ENCODE data around the gene RPS26.
"Not testable (repeated sequence)": the region's sequence is repeated elsewhere in the genome, so short reads cannot be mapped to it uniquely, and the experiment has no call there.

RPS26 gene

DNA sequence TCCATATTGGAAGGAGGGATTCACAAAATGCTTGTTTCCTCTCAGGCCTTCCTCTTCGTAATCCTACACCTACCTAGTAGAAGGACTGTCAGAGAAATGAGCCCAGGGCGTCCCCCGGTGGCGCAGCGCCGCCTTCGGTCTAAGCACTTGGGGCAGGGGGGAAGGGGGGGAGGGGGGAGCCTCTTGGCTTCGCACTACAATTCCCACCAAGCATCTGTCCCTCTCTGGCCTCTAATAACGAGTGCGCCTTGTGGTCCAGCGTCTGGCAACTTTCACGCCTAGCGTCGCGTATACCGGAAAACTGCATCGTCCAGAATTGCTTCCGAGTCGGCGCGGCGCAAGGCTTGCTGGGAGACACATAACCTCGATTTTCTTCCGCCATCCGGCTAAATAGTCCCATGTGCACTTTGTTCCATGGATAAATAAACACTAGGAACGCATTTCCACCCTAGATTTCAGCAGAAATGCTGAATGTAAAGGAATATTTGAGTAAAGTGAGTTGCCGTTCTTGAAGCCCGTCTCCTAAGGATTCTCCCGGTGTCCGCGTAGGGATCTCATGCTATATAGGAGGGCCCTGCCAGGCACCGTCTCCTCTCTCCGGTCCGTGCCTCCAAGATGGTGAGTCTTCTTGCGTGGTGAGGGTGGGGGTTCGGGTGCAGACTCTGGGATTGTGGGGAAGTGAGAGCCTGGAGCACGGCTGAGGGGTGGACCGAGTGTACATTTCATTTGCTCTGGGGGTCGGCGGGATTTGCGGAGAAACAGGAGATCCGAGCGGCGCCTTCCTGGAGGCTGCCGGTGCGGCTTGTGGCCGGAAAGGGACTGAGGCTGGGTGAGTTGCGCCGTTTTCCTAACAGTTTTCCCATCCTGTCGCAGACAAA, at the start of gene RPS26:
RPS26 (plus strand) TSS at position 367 of the 878 bp plus-strand sequence; CDS start at position 616, 249 bp downstream.
- DNase-seq = peak; percentile 97

DNA sequence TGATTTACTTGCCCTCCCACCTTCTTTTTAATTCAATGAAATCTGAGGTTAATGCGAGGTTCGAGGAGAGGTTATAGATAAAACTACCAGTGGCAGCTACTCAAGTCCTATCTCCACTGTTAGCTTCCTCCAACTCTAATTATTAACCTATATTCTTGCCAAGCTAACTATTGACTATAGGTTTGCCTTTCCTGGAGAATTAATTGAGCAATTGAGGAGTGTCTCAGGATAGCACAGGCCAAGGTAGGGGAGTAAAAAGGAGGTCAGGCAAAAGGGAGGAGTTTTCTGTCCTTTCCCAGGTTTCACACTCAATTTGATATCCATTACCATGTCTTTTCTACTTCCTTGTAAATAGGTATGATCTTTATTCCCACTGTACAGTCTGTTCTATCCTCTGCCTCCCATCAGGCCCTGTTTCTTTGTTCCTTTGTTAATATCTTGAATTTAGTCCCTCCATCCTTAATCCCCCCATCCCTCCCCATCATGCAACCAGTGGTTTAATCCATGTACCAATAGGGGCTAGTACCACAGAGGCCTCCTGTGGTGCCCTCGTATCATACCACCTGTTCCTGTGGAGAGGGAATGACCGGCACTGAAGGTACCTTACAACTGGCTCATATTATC, 48.4 kb upstream of the RPS26 start:
- no peak for DNase-seq

DNA sequence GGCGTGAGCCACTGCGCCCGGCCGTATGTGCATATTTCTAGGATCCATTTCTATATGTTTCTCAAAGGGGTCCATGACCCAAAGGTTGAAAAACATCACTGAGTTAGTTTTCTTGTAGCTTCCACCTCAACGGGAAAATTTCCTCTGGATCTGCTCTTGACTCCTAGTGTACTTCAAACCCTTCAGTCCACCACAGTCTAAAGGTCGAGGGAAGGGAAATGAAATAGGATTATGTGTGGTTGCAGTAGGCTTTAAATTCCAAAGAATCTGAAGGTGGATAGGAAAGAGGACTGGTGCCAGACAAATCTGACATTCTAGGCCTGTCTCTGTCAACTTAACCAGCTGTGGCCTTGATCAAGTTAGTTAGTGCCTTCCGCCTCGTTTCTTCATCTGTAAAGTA, 46.4 kb upstream of the RPS26 start:
- DNase-seq = no peak

DNA sequence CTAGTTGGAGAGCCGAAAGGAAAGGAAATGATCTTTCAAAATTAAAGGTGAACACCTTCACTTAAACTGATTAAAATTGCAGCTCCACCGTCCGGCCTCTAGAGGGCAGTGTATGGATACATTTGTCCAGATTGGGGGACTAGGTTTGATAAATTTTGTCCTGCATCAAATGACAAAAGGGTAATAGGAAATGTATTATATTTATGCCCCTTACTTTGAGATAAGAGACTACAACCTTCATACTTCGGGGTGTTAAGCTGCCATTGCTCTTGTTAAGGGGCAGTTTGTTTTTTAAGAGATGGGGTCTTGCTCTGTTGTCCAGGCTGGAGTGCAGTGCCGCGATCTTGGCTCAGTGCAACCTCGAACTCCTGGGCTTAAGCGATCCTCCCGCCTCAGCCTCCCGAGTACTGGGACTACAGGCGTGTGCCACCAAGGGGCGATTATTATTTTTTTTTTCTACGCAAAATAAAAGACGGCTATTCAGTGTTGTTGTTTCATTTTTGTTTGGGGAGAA, 45.5 kb upstream of the RPS26 start:
- DNase-seq = peak; percentile 72

DNA sequence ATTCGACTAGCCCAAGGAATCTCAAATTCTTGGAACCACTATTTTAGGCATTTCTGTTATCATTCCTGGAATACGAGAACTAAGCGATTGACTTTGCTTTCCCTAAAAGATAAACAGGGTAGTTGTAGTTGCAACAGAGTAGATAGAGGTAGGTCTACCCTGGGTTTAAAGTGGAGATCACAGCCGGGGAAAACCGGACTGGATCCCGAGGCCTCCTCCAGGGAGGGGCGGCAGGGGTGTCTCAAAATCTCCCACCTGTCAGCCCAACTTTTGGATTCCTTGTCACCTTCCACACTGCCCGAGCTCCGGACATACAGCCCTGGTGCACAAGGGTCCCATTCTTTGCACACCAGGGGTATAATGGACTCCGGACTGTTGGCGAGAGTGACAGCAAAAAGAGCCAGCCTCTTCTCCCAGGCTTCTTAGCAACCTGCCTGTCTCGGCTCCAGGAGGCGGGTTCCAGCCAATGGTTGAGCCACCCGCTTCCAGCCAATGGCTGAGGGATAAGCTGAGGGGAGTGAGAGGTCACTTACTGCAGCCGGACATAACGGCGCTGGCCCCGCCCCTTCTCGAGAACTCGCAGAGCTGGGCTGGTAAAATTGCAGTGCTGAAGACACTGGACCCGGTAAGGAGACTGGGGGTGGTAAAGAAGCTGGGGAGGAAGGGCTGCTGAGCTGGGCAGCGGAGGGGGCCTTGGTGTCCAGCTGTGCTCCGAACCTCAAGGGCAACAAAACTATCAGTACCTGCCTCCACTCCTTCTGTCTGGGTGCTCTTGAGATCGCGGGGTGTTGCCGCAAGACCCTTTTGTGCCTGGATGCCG, 44.8 kb upstream of the RPS26 start, which contains the start of gene SUOX:
SUOX (plus strand) TSS at position 562 of the 820 bp plus-strand sequence. CDS start 4,946 bp downstream, outside the sequence.
- DNase-seq = peak; percentile 96

DNA sequence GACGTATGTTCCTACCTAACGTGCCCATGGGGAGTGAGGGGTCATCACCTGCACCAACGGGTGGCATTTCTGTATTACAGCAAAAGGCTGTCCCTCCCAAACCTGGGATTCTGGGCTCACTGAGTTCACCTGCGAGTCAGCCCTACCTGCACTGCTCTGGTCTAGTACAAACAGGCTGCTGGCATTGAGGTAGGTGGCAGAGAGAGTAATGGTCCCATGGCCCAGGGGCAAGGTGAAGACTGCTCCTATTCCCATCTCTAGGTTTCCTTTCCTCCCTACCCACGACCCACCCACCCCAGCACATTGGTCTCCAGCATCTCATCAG, 44.2 kb upstream of the RPS26 start:
- no peak for DNase-seq

DNA sequence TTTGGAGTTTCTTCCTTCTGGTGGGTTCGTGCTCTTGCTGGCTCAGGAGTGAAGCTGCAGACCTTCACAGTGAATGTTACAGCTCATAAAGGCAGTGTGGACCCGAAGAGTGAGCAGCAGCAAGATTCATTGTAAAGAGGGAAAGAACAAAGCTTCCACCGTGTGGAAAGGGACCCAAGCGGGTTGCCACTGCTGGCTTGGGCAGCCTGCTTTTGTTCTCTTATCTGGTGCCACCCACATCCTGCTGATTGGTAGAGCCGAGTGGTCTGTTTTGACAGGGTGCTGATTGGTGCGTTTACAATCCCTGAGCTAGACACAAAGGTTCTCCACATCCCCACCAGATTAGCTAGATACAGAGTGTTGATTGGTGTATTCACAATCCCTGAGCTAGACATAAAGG, 42.2 kb upstream of the RPS26 start:
- DNase-seq = not testable (repeated sequence)

DNA sequence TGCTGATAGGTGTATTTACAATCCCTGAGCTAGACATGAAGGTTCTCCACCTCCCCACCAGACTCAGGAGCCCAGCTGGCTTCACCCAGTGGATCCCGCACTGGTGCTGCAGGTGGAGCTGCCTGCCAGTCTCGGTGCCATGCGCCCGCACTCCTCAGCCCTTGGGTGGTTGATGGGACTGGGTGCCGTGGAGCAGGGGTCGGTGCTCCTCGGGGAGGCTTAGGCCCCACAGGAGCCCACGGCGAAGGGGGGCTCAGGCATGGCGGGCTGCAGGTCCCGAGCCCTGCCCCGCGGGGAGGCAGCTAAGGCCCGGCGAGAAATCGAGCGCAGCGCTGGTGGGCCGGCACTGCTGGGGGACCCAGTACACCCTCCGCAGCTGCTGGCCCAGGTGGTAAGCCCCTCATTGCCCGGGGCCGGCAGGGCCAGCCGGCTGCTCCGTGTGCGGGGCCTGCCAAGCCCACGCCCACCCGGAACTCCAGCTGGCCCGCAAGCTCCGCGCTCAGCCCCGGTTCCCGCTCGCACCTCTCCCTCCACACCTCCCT, 41.6 kb upstream of the RPS26 start:
- not testable (repeated sequence) for DNase-seq

DNA sequence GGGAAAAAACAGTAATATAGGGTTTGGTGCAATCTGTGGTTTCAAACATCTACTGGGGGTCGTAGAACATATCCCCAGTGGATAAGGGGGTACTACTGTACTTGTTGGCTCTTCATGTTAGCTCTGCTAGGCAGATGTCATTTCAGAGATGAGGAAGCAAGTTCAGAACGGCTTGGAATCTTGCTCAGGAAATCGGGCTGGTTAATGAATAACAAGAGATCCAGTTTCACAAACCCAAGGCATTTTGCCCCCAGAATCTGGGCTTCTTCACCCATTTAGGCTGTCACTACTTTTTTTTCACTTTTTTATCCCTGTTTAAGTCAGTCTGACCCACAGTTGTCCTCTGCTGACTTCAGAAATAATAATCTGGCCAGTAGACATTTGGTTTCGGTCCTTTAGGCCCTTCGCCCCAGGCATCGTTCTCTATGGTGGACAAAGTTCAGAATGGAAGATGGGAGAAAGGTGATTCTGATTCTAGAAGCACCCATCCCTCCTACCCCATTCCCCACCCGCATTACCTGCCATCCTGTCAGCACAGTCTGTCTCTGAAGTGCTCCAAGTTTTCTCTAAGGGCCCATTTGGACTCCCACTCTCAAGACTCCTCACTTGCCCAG, 40.1 kb upstream of the RPS26 start:
- DNase-seq = no peak

DNA sequence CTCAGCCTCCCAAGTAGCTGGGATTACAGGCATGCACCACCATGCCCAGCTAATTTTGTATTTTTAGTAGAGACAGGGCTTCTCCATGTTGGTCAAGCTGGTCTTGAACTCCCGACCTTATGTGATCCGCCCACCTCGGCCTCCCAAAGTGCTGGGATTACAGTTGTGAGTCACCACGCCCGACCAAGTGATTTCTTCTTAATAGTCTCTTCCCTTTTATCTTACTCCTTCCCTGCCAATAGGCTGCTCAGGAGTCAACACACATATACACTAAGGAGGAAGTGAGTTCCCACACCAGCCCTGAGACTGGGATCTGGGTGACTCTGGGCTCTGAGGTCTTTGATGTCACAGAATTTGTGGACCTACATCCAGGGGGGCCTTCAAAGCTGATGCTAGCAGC, 38.3 kb upstream of the RPS26 start:
- DNase-seq = peak; percentile 52

DNA sequence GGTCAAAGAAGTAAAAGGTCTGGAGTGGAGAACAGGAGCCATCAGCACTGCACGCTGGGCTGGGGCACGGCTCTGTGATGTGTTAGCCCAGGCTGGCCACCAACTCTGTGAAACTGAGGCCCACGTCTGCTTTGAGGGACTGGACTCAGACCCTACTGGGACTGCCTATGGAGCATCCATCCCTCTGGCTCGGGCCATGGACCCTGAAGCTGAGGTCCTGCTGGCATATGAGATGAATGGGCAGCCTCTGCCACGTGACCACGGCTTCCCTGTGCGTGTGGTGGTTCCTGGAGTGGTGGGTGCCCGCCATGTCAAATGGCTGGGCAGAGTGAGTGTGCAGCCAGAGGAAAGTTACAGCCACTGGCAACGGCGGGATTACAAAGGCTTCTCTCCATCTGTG, 37.5 kb upstream of the RPS26 start:
- no peak for DNase-seq

DNA sequence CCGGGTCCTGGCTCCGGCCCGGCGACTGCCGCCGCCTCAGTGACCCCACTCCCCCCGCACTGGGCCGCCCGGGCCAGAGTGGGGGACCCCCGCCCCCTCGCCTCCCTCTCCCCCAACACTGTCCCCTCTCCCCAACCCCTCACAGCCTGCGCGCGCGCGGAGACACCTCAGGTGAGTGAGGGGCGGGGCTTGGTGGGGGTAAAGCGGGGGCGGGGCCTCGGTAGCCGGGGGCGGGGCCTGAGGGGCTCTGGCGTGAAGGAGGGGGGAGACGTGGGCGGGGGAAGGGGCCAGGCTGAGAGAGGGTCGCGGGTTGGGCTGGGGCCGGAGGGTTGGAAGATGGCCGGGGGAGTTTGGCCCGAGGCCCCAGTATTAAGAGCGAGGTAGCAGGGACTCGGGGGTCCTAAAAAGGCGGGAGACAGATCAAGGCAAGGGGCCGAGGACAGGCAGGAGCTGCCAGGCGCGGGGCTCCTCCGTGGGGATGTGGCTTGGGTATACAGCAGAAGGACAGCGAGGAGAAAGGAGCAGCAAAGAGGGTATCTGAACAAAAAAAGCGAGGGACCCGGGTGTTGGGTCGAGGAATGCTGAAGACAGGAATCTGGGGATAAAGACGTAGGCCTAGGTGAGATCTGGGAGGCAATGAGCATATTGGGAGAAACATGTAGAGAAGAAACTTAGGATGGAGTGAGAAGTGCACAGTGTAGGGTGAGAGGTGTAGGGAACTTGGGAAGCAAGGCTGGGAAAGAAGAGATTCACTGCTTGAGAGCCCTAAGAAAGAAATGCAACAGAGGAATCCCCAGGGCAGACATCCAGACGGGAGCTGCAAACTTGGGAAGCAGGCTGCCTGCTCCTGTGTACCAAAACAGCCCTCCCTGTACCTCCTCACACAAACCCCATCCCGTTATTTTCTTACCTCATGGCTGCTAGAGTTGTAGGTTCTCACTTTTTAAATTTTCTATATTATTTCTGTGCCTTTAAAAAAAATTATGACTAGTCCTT, 33.9 kb upstream of the RPS26 start:
- DNase-seq = peak; percentile 15

DNA sequence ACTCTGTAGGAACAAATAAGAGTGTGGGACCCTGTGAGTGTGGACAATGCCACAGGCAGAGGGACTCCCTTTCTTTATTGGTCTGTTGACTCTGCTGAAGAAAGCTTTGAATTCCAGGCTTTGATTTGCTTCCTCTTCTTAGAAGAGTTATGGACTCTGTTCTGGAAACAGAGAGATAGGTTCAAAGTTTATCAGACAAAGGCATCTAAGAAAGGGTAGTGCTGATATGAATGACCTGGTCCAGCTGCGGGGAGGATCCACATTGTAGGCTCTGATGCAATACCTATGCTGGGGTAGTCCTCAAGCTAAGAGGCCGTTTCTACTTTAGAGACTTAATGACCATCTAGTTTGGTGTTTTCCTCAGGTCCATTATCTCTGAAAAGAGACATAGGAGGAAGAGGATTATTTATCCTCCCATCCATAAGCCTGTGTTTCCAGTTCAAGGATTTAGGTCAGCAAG, 31.6 kb upstream of the RPS26 start:
- no peak for DNase-seq

DNA sequence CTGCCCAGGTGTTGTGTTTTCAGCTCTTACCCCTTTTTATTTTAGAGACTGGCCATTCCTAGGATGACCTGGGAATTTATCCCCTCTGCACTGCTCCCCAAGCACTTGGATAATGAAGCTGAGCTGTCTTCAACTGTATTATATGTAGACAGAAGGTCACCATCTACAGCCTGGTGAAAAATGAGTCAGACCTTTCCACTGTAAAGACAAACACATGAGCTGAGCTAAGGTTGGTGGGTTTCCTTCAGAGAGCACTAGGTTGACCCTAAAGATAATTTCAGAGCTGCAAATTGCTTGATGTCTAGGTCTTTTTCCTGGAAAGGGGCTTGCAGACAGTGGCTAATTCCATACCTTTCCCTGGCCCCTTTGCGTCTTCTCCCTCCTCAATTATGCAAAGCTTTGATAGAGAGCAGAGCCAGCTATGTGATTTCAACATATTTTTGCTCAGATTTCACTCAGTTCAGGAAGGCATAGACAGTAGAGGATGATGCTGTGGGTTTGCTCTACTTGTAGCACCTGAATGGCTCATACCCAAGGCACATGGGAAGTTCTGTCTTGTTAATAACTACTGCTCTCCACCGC, 30.1 kb upstream of the RPS26 start:
- DNase-seq = no peak

DNA sequence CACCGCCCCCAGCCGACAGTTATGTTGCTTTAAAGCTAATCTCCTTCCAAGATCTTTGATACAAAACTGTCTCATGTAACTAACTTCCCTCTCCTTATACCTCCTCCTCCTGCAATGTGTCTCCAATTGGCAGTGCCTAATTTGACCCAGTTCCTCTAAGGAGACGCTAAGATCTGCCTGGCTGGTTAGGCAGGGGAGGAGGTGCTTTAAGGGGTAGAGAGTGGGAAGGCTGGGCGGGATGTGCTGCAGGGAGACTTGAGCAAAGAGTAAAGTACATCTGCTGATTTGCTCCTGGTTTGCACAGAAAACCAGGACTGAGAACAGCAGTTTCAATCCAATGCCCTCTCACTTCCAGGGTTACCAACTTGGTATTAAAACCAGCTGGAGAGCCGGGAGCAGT, 28.2 kb upstream of the RPS26 start:
- DNase-seq = no peak

DNA sequence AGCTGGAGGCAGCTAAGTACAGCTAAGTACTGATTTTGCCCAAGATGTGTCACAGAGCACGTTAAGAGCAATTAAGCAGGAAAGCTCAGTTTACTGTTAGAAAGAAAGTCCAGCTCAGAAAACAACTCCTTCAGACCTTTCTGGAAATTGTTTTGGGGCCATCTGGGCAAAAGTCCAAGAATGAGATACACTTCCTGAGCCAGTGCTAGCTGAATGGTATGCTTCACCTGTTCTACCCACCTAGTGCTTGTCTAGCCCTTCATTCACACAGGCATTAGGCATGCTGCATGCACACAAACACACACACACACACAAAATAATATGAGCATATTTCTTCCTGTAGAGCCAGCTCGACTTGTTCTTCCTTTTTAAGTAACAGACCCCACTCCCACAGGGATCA, 27.5 kb upstream of the RPS26 start:
- DNase-seq = no peak

DNA sequence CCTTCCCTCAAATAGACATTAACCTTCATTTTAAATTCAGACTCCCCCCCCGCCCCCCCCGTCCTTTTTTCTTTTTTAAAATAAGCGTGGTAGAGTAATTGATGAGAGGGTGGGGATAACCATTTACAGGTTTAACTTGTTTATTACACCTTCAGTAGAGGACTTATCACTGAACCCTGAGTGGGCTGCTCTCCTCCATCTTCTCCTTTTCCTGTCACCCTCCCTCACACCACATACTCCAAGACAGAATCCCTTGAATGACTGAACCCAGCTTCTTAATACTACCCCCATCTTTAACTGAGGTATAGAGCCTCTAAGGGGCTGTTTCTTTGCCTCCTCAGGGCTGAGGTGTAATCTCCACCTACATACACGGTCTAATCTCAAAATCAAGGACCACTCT, 24.5 kb upstream of the RPS26 start:
- DNase-seq = no peak

DNA sequence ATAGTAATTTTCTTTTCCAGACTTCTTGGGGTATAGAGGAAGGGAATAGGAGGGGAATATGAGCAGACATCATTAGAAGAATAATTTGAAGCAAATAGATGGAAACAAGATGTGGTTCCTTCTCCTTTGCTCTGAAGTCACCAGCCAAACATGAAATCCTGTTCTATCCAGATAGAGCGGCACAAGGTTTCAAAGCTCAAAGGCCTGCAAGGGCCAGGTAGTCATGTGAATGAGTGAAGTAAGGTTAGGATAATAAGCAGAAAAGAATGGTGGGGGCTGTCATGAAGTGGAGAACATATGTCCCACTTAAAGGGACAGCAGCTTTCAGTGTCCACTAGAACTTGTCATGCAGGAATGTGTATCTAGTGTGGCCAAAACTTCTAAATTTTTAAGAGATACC, 23.4 kb upstream of the RPS26 start:
- no peak for DNase-seq

DNA sequence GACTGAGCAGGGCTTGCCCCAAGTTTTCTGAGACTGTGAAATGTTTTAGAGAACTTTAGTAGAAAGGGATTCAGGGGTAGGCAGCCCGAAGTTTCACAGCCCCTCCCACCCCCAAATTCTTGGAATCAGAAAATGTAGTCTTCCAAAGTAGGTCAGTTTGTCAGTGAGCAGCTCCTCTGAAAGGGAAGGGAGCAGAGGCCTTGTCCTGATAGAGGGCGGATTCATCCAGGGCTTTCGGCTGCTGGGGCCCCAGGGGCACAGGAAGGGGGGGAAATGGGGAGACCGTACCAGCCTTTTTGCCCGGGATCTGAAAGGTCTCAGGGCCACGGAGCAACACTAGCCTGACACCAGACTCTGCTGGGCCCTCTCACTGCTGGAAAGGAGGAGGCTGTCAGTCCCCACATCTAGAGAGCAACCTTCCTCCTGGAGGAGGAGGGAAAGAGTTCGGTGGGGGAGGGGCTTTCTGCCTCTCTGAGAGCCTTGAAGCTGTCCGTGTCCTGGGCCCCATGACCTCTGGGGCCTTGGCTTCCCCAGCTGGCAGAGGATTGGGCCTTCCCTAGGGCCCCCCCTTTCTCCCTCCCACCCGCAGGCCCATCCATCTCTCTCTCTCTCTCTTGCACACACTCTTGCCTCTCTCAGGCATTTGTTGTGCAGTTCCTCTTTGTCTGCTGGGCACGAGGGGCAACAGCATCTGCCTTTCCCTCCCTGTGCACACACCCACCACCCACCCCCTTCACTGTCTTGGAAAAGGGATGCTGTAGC, 21.1 kb upstream of the RPS26 start, which contains the start of gene IKZF4:
IKZF4 (plus strand) TSS at position 621 of the 762 bp plus-strand sequence. CDS start 451 bp downstream, outside the sequence.
- peak; percentile 25 for DNase-seq
